Mesenchymal stem cell (in vitro differentiated cells and primary cell): ENCODE data around the gene P2RY6.

Source experiments
- DNase-seq: peaks from one replicate; pipeline ENCODE4 v3.0.0-alpha.2; 2013
- H2AFZ ChIP-seq: one replicate; pipeline ENCODE4 v1.6.1; 2013; ENCODE audit warnings: low read depth, mild to moderate bottlenecking, control low read depth, inconsistent platforms, low read length, moderate library complexity
- H2AK5ac ChIP-seq: 2 replicates; pipeline ENCODE4 v1.6.1; 2013; ENCODE audit warnings: low read length, moderate library complexity, mild to moderate bottlenecking, inconsistent platforms; ENCODE audit not compliant: severe bottlenecking
- H2BK120ac ChIP-seq: one replicate; pipeline ENCODE4 v1.6.1; 2013; ENCODE audit warnings: low read depth, mild to moderate bottlenecking, inconsistent platforms, low read length, moderate library complexity
- H2BK12ac ChIP-seq, 2 experiments: one replicate each; pipeline ENCODE4 v1.6.1; 2013; ENCODE audit warnings: inconsistent platforms in 2 of 2, low read length in 2 of 2, mild to moderate bottlenecking in 2 of 2, moderate library complexity in 2 of 2, control low read depth in 1 of 2
- H2BK15ac ChIP-seq: one replicate; pipeline ENCODE4 v1.6.1; 2013; ENCODE audit warnings: mild to moderate bottlenecking, low read depth, inconsistent platforms; ENCODE audit not compliant: poor library complexity, severe bottlenecking
- H2BK5ac ChIP-seq: 2 replicates; pipeline ENCODE4 v1.6.1; 2013; ENCODE audit warnings: low read depth, mild to moderate bottlenecking, low read length, control low read depth, inconsistent platforms; ENCODE audit not compliant: poor library complexity, severe bottlenecking
- H3K14ac ChIP-seq, 2 experiments: one replicate each; pipeline ENCODE4 v1.6.1; 2013; ENCODE audit warnings: inconsistent platforms in 2 of 2, low read length in 2 of 2, control low read depth in 1 of 2, mild to moderate bottlenecking in 1 of 2, moderate library complexity in 1 of 2
- H3K18ac ChIP-seq, 2 experiments: one replicate each; pipeline ENCODE4 v1.6.1; 2013; ENCODE audit warnings: inconsistent platforms in 2 of 2, low read length in 2 of 2, control low read depth in 1 of 2, low read depth in 1 of 2, mild to moderate bottlenecking in 1 of 2
- H3K23ac ChIP-seq, 2 experiments: one replicate each; pipeline ENCODE4 v1.6.1; 2013; ENCODE audit warnings: inconsistent platforms in 2 of 2, low read length in 2 of 2, mild to moderate bottlenecking in 2 of 2, moderate library complexity in 2 of 2, control low read depth in 1 of 2
- H3K27ac ChIP-seq: 2 replicates; pipeline ENCODE4 v1.5.1; 2013; ENCODE audit warnings: mild to moderate bottlenecking, moderate library complexity, low read length, control low read depth, inconsistent platforms; ENCODE audit not compliant: poor library complexity, severe bottlenecking
- H3K27me3 ChIP-seq, 2 experiments: 2 replicates each; pipeline versions ENCODE4 v1.6.1 to v1.7.0; 2013; ENCODE audit warnings: low read length in 2 of 2, mild to moderate bottlenecking in 2 of 2, moderate library complexity in 2 of 2, control low read depth in 1 of 2, inconsistent platforms in 1 of 2; ENCODE audit not compliant: control insufficient read depth in 1 of 2, insufficient read depth in 1 of 2
- H3K36me3 ChIP-seq, 2 experiments: 2 replicates each; pipeline versions ENCODE4 v1.6.1 to v1.7.0; 2013; ENCODE audit warnings: low read length in 2 of 2, control low read depth in 1 of 2, inconsistent platforms in 1 of 2, low read depth in 1 of 2, mild to moderate bottlenecking in 1 of 2; ENCODE audit not compliant: insufficient read depth in 2 of 2, control insufficient read depth in 1 of 2
- H3K4ac ChIP-seq, 2 experiments: one replicate each; pipeline ENCODE4 v1.6.1; 2013; ENCODE audit warnings: inconsistent platforms in 2 of 2, low read length in 2 of 2, mild to moderate bottlenecking in 2 of 2, moderate library complexity in 2 of 2, control low read depth in 1 of 2, low read depth in 1 of 2
- H3K4me1 ChIP-seq: 2 replicates; pipeline ENCODE4 v1.6.1; 2013; ENCODE audit warnings: low read depth, low read length, control low read depth; ENCODE audit not compliant: control insufficient read depth, insufficient read depth
- H3K4me2 ChIP-seq: 2 replicates; pipeline ENCODE4 v1.6.1; 2013; ENCODE audit warnings: low read length, mild to moderate bottlenecking, inconsistent platforms; ENCODE audit not compliant: poor library complexity, severe bottlenecking
- H3K4me3 ChIP-seq, 2 experiments: 2 replicates each; pipeline versions ENCODE4 v1.5.1 to v1.7.0; 2013; ENCODE audit warnings: low read length in 2 of 2, mild to moderate bottlenecking in 2 of 2, control low read depth in 1 of 2, low read depth in 1 of 2; ENCODE audit not compliant: insufficient read depth in 1 of 2
- H3K79me1 ChIP-seq: replicated peaks from 2 replicates; pipeline ENCODE4 v1.6.1; 2013; ENCODE audit warnings: mild to moderate bottlenecking, control low read depth, low read length, inconsistent platforms; ENCODE audit not compliant: poor library complexity, severe bottlenecking
- H3K9ac ChIP-seq: 2 replicates; pipeline ENCODE4 v1.7.0; 2013; ENCODE audit warnings: mild to moderate bottlenecking, low read length, moderate library complexity
- H3K9me3 ChIP-seq: 2 replicates; pipeline ENCODE4 v1.7.0; 2013; ENCODE audit warnings: mild to moderate bottlenecking, low read length; ENCODE audit not compliant: control insufficient read depth
- H4K8ac ChIP-seq: one replicate; pipeline ENCODE4 v1.6.1; 2013; ENCODE audit warnings: inconsistent platforms, mild to moderate bottlenecking, low read length, moderate library complexity
- H4K91ac ChIP-seq: one replicate; pipeline ENCODE4 v1.6.1; 2013; ENCODE audit warnings: mild to moderate bottlenecking, low read length, inconsistent platforms
- WGBS: methylation state at CpG from one replicate; pipeline ENCODE4 v1.1.7; 2013; ENCODE audit warnings: mixed read lengths; 5-methylcytosine and 5-hydroxymethylcytosine counted together

Gene P2RY6

DNA sequence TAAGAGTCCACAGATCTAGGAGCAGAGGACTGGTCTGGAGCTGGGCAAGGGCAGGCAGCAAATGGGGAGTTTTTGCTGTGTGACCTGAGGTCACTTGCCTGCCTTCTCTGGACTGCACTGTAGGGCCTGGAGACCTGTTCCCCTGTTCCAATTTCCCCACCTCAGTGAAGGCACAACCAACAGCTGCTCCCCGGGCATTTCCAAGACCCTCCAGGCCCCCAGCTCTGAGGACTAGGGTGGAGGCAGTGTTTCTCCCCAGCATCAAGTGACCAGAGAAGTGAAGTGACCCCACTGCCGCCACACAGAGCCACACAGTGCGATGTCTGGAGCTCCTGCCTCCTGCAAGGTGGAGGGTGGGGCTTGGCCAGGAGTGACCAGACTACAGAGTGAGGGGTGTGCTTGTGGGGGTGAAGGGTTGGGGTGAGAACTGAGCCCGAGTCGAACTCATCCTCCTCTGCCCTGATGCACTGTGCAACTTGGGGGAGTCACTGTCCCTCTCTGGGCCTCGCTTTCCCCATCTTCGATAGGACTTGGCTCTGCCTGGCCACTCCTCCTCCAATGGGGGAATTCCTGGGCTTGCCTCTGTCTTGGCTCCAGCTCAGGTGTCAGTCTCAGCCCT is 32.5 kb upstream of the P2RY6 start:
- H2BK5ac ChIP-seq = no peak overlapping the region
- peaks cover 14% of the 10 kb centered on the region for H3K4me1 ChIP-seq
- no peaks in the 10 kb centered on the region for H3K79me1 ChIP-seq
- no peak overlapping the region for H2BK12ac ChIP-seq
- H3K36me3 ChIP-seq = peaks cover 0 to 2% of the 10 kb centered on the region in 2 experiments
- H3K9ac ChIP-seq = no peak overlapping the region
- no peak overlapping the region for H2AFZ ChIP-seq
- no peak overlapping the region for H3K27ac ChIP-seq
- WGBS = 89% methylated on average over 6 of the region's 7 CpGs
- no peak overlapping the region for H4K8ac ChIP-seq
- H3K4me2 ChIP-seq = no peak overlapping the region
- H4K91ac ChIP-seq = peak overlapping the region; percentile 21
- H3K18ac ChIP-seq = no peak overlapping the region
- no peak overlapping the region for H3K4ac ChIP-seq
- H2BK120ac ChIP-seq = no peak overlapping the region
- no peak overlapping the region for H3K14ac ChIP-seq
- no peak for DNase-seq
- H2AK5ac ChIP-seq = no peak overlapping the region
- peak overlapping the region; percentile 23 for H2BK15ac ChIP-seq
- no peak overlapping the region for H3K4me3 ChIP-seq
- no peaks in the 10 kb centered on the region for H3K9me3 ChIP-seq
- H3K23ac ChIP-seq = no peak overlapping the region
- H3K27me3 ChIP-seq = no peaks in the 10 kb centered on the region

DNA sequence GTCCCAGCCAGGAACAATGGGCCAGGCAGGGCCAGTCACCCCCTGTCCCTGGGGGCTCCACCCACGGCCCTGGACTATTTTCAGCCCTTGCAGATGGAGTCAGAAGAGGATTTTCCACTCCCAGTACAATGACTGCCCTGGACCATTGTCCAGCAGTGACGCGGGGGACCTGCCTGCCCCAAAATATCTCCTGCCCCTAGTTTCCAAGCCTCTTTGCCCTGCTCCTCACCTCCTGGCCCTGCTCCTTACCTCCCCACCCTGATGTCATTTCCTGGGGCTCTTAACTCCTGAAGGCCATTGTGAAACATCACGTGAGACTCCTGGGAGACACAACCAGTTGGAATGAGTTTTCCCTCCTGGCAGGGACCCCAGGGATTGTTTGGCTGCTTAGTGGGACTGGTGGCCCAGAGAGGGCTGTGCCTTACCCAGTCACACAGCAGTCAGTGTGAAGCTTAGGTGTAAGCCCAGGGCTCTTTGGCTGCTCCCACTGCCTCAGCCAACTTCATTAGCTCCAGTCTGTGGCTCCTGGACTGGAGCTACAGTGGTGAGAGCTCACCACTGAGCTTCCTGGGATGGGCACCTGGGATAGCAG is 31.9 kb upstream of the P2RY6 start:
- H2AFZ ChIP-seq = no peak overlapping the region
- H3K4me3 ChIP-seq = no peak overlapping the region
- H2BK120ac ChIP-seq = no peak overlapping the region
- no peak overlapping the region for H3K23ac ChIP-seq
- no peak overlapping the region for H3K4me2 ChIP-seq
- no peak overlapping the region for H2AK5ac ChIP-seq
- no peak overlapping the region for H3K4ac ChIP-seq
- H2BK5ac ChIP-seq = no peak overlapping the region
- H3K14ac ChIP-seq = no peak overlapping the region
- no peaks in the 10 kb centered on the region for H3K79me1 ChIP-seq
- H3K9me3 ChIP-seq = no peaks in the 10 kb centered on the region
- no peak overlapping the region for H4K91ac ChIP-seq
- no peak overlapping the region for H3K18ac ChIP-seq
- no peaks in the 10 kb centered on the region for H3K27me3 ChIP-seq
- peaks cover 14% of the 10 kb centered on the region for H3K4me1 ChIP-seq
- H3K27ac ChIP-seq = no peak overlapping the region
- DNase-seq = peak; percentile 70
- no peak overlapping the region for H2BK12ac ChIP-seq
- no peak overlapping the region for H2BK15ac ChIP-seq
- no peak overlapping the region for H3K9ac ChIP-seq
- 73% methylated on average over 4 of the region's 4 CpGs for WGBS
- no peaks in the 10 kb centered on the region for H3K36me3 ChIP-seq
- no peak overlapping the region for H4K8ac ChIP-seq

DNA sequence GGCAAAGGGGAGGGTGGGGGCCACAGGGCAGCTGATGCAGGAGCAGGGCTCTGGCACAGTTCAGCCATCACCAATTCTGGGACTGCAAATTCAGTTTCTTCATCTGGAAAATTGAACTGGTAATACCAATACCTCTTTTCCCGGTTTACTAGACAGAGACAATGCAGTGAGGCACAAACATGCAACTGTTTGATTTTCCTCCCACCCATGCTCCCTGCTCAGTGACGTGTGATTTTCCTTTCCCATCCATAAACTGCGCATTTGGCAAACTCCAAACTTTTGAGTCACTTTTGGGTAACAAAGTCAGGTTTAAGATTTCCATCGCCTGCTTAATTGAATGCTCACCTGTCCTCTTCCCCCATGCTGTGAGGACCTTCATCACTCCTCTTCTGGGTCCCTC is 30.8 kb upstream of the P2RY6 start:
- H3K36me3 ChIP-seq = no peaks in the 10 kb centered on the region
- H2AK5ac ChIP-seq = no peak overlapping the region
- no peak overlapping the region for H3K9ac ChIP-seq
- DNase-seq = no peak
- no peaks in the 10 kb centered on the region for H3K79me1 ChIP-seq
- no peak overlapping the region for H3K23ac ChIP-seq
- H3K27ac ChIP-seq = no peak overlapping the region
- no peak overlapping the region for H2AFZ ChIP-seq
- H3K27me3 ChIP-seq = no peaks in the 10 kb centered on the region
- no peak overlapping the region for H3K18ac ChIP-seq
- no peak overlapping the region for H4K91ac ChIP-seq
- no peak overlapping the region for H4K8ac ChIP-seq
- no peak overlapping the region for H2BK120ac ChIP-seq
- no peak overlapping the region for H3K4me3 ChIP-seq
- H2BK12ac ChIP-seq = no peak overlapping the region
- no peaks in the 10 kb centered on the region for H3K9me3 ChIP-seq
- peaks cover 14% of the 10 kb centered on the region for H3K4me1 ChIP-seq
- H2BK5ac ChIP-seq = no peak overlapping the region
- H3K4ac ChIP-seq = no peak overlapping the region
- 98% methylated on average over 3 of the region's 4 CpGs for WGBS
- H3K14ac ChIP-seq = no peak overlapping the region
- no peak overlapping the region for H2BK15ac ChIP-seq
- no peak overlapping the region for H3K4me2 ChIP-seq

DNA sequence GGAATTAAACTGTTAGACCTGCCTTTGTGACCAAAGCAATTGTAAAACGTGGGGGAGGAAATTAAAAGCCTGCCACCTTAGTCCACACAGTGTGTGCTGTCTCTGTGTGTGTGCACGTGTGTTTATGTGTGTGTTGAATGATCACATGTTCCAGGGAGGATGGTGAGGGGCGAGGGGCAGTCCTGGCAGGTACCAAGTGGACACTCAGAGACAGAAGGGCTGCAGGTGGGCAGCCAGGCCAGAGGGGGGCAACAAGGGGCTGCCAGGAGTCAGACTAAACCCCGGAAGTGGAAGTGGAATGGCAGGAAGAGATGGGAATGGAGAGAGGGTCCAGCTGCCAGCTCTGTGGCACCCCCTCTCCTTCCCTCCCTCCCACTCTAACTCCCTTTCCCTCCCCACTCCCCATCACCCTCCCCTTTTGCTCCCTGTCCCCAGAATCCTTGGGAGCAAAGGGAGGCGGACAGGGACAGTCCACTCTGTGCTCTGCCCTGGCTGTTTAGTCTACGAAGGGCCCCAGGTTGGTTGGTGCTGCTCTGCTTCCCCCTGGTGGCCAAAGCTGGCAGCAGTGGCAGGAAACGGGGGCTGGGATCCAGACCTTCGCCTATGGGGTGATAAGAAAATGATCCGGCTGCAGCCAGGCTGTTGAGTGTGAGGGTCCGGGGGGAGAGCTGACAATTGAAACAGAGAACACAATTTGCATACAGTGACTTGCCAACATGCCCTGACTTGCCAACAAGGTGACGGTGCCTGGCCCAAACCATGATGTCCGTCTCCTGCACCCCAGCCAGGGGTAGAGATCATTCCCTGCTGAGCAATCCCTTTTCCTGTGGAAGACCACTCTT is 29.7 kb upstream of the P2RY6 start:
- H3K36me3 ChIP-seq = no peaks in the 10 kb centered on the region

More for the DNA sequence above, 29.7 kb upstream of the P2RY6 start:
- Histone ChIP-seq H2BK120ac (peak overlapping the region; percentile 74), H3K9me3 (no peaks in the 10 kb centered on the region), H3K18ac (peak overlapping the region; percentile 40 to 67), H3K4me3 (no peak overlapping the region), H3K27ac (no peak overlapping the region), H3K4me2 (peak overlapping the region; percentile 32), H3K4ac (peak overlapping the region in 1 of 2 experiments; percentile 33), H2BK5ac (no peak overlapping the region), H3K14ac (no peak overlapping the region), H3K79me1 (no peaks in the 10 kb centered on the region), H3K23ac (no peak overlapping the region), H3K27me3 (no peaks in the 10 kb centered on the region), H2AK5ac (no peak overlapping the region), H4K91ac (peak overlapping the region; percentile 76), H3K4me1 (peaks cover 14% of the 10 kb centered on the region), H4K8ac (peak overlapping the region; percentile 89), H3K9ac (peak overlapping the region; percentile 66), H2BK12ac (peak overlapping the region in 1 of 2 experiments; percentile 49), H2BK15ac (peak overlapping the region; percentile 64), H2AFZ (peak overlapping the region; percentile 56)
- DNase-seq = peak; percentile 77
- 33% methylated on average over 11 of the region's 12 CpGs for WGBS
